H1 (cell line): ENCODE results near the gene CCL15.

Experiments used
- BACH1 ChIP-seq: IDR thresholded peaks from 2 replicates; pipeline ENCODE4 v1.6.1; 2012; ENCODE audit warnings: low read length, improper control_type of control experiment
- BRCA1 ChIP-seq: IDR thresholded peaks from 2 replicates; pipeline ENCODE4 v1.6.1; 2012; ENCODE audit warnings: low read depth, low read length, improper control_type of control experiment
- CTCF ChIP-seq, 3 experiments: IDR thresholded peaks; 1 replicate in 2 of 3; 2 replicates in 1 of 3; pipeline versions ENCODE4 v1.5.1 to v1.6.1; 2011; ENCODE audit warnings: low read length in 3 of 3, mild to moderate bottlenecking in 3 of 3, inconsistent platforms in 2 of 3, low read depth in 1 of 3, moderate library complexity in 1 of 3; ENCODE audit not compliant: insufficient read depth in 1 of 3; ENCODE audit errors: control extremely low read depth in 1 of 3
- EZH2 ChIP-seq: fragments of 200-600 bp; sonication (generic); IDR thresholded peaks from 2 replicates; pipeline ENCODE4 v1.7.1; 2012; ENCODE audit warnings: low read depth, mild to moderate bottlenecking, moderate library complexity, low read length, inconsistent platforms; ENCODE audit not compliant: severe bottlenecking
- GTF2F1 ChIP-seq: IDR thresholded peaks from 2 replicates; pipeline ENCODE4 v1.6.1; 2012; ENCODE audit warnings: low read depth, low read length, improper control_type of control experiment, borderline replicate concordance
- HDAC6 ChIP-seq: IDR thresholded peaks from one replicate; pipeline ENCODE4 v1.7.1; 2012; ENCODE audit warnings: low read depth, mild to moderate bottlenecking, inconsistent platforms, low read length, moderate library complexity
- NRF1 ChIP-seq: IDR thresholded peaks from 2 replicates; pipeline ENCODE4 v1.6.1; 2011; ENCODE audit warnings: mild to moderate bottlenecking, low read depth, low read length, improper control_type of control experiment
- POLR2A ChIP-seq, 2 experiments: IDR thresholded peaks; 1 replicate in 1 of 2; 2 replicates in 1 of 2; pipeline ENCODE4 v1.6.1; 2011; ENCODE audit warnings: low read depth in 2 of 2, low read length in 2 of 2, mild to moderate bottlenecking in 2 of 2; ENCODE audit errors: control extremely low read depth in 1 of 2
- RNF2 ChIP-seq: fragments of 200-900, 300-1000 bp; sonication (generic); IDR thresholded peaks from 2 replicates; pipeline ENCODE4 v1.7.1; 2016; ENCODE audit warnings: borderline replicate concordance, low read depth, mild to moderate bottlenecking, antibody characterized with exemption, low read length; ENCODE audit not compliant: poor library complexity, severe bottlenecking; ENCODE audit errors: missing control alignments
- SP1 ChIP-seq: IDR thresholded peaks from 2 replicates; pipeline ENCODE4 v1.6.1; 2011; ENCODE audit warnings: low read depth, low read length
- TAF1 ChIP-seq: IDR thresholded peaks from 2 replicates; pipeline ENCODE4 v1.6.1; 2011; ENCODE audit warnings: mild to moderate bottlenecking, low read depth, low read length

GRCh38 chr17:35988164-35988563 is 13.2 kb downstream of the CCL15 start:
- TF ChIP-seq BACH1 (no peak), TAF1 (no peak), CTCF (IDR thresholded peaks at IDR 0.05; ENCODE audit: control extremely low read depth in 1 of 3, insufficient read depth in 1 of 3, low read depth in 1 of 3, low read length in 3 of 3) (no peak), SP1 (no peak), POLR2A (IDR thresholded peaks at IDR 0.05; ENCODE audit: control extremely low read depth in 1 of 2, low read depth in 2 of 2, low read length in 2 of 2) (no peak), NRF1 (no peak), EZH2 (no peak), BRCA1 (no peak), RNF2 (no peak), HDAC6 (no peak), GTF2F1 (no peak)
